H1 (cell line): ENCODE data around the gene CYP4A22. TPM values are rescaled to one million over a fixed set of nuclear protein-coding genes. Genes with fewer than 3 reads are reported as not detected.

ENCODE experiments used
- CTCF ChIA-PET: fragments of 300-600 bp; sonication (Branson Sonifier 250); formaldehyde crosslinking; loops from one replicate; lab custom pipeline; 2021; ENCODE audit not compliant: partially characterized antibody; lab: Charles Lee
- POLR2A ChIA-PET: fragments of 300-600 bp; sonication (Branson Sonifier 250); formaldehyde crosslinking; loops from one replicate; lab custom pipeline; 2021; ENCODE audit warnings: inconsistent platforms; ENCODE audit not compliant: partially characterized antibody; lab: Charles Lee
- DNase-seq, 2 experiments: peaks; one replicate each; pipeline versions ENCODE4 v3.0.0 to v3.0.0-alpha.2; 2010 to 2022; ENCODE audit warnings: low spot score in 2 of 2, low read depth in 1 of 2, mixed read lengths in 1 of 2
- FAIRE-seq: peaks from 2 replicates; lab custom pipeline; 2011; peaks lifted over from hg19 to GRCh38; lab: Jason Lieb, UNC
- H2AFZ ChIP-seq: 2 replicates; pipeline ENCODE4 v1.8.1; 2012; ENCODE audit warnings: low read length, inconsistent platforms
- H2AK5ac ChIP-seq: 2 replicates; pipeline ENCODE4 v1.6.1; 2013; ENCODE audit warnings: low read depth, low read length
- H2BK120ac ChIP-seq: replicated peaks from 2 replicates; pipeline ENCODE3; 2013; ENCODE audit warnings: low read depth, low read length, inconsistent platforms
- H2BK12ac ChIP-seq: 2 replicates; pipeline ENCODE4 v1.6.1; 2013; ENCODE audit warnings: low read depth, low read length
- H2BK15ac ChIP-seq: 2 replicates; pipeline ENCODE4 v1.6.1; 2013; ENCODE audit warnings: low read length
- H2BK20ac ChIP-seq: 2 replicates; pipeline ENCODE4 v1.6.1; 2013; ENCODE audit warnings: low read length
- H2BK5ac ChIP-seq: 2 replicates; pipeline ENCODE4 v1.6.1; 2013; ENCODE audit warnings: low read depth, low read length
- H3K14ac ChIP-seq: 2 replicates; pipeline ENCODE4 v1.6.1; 2013; ENCODE audit warnings: inconsistent platforms; ENCODE audit not compliant: insufficient read length
- H3K18ac ChIP-seq: 2 replicates; pipeline ENCODE4 v1.6.1; 2013; ENCODE audit warnings: low read length; ENCODE audit errors: extremely low read depth
- H3K23ac ChIP-seq: 2 replicates; pipeline ENCODE4 v1.6.1; 2013; ENCODE audit warnings: inconsistent platforms; ENCODE audit not compliant: insufficient read length
- H3K23me2 ChIP-seq: 2 replicates; pipeline ENCODE4 v1.6.1; 2013; ENCODE audit warnings: low read depth, low read length
- H3K27ac ChIP-seq: 2 replicates; pipeline ENCODE4 v1.6.1; 2011; ENCODE audit warnings: low read depth, low read length, inconsistent platforms
- H3K27me3 ChIP-seq, 4 experiments: replicated peaks in 1 of 4; 1 replicate in 1 of 4; 2 replicates in 3 of 4; pipeline versions ENCODE4 v1.6.1 to v1.8.1; 2011 to 2013; ENCODE audit warnings: low read length in 3 of 4, mild to moderate bottlenecking in 3 of 4, inconsistent platforms in 2 of 4, mixed read lengths in 2 of 4, moderate library complexity in 1 of 4; ENCODE audit not compliant: control insufficient read depth in 3 of 4, insufficient read depth in 3 of 4; ENCODE audit errors: extremely low read depth in 1 of 4
- H3K36me3 ChIP-seq, 4 experiments: 2 replicates each; pipeline versions ENCODE4 v1.6.1 to v1.8.1; 2011 to 2013; ENCODE audit warnings: mild to moderate bottlenecking in 4 of 4, low read length in 3 of 4, moderate library complexity in 2 of 4, control low read depth in 1 of 4, inconsistent platforms in 1 of 4; ENCODE audit not compliant: insufficient read depth in 4 of 4, control insufficient read depth in 2 of 4
- H3K4ac ChIP-seq: replicated peaks from 2 replicates; pipeline ENCODE3; 2013; ENCODE audit warnings: low read length, low read depth, mixed read lengths, inconsistent platforms; ENCODE audit not compliant: insufficient read length
- H3K4me1 ChIP-seq, 4 experiments: replicated peaks in 1 of 4; 1 replicate in 1 of 4; 2 replicates in 3 of 4; pipeline versions ENCODE4 v1.6.1 to v1.8.1; 2011 to 2013; ENCODE audit warnings: low read length in 3 of 4, inconsistent platforms in 2 of 4, mixed read lengths in 1 of 4; ENCODE audit not compliant: insufficient read depth in 4 of 4, control insufficient read depth in 3 of 4
- H3K4me2 ChIP-seq, 2 experiments: 2 replicates each; pipeline versions ENCODE4 v1.6.1 to v1.8.1; 2011 to 2013; ENCODE audit warnings: low read depth in 2 of 2, low read length in 2 of 2, control low read depth in 1 of 2, inconsistent platforms in 1 of 2, mild to moderate bottlenecking in 1 of 2; ENCODE audit not compliant: insufficient read depth in 1 of 2
- H3K4me3 ChIP-seq, 4 experiments: fragments of 200-600, 300-600 bp in 1 of 4; sonication (generic), shearing (Covaris generic), sonication (Bioruptor Twin) in 1 of 4; 2 replicates each; pipeline versions ENCODE4 v1.5.1 to v1.8.1; 2011 to 2016; ENCODE audit warnings: low read length in 4 of 4, low read depth in 3 of 4, control low read depth in 2 of 4, inconsistent platforms in 2 of 4, mild to moderate bottlenecking in 2 of 4, mixed read lengths in 1 of 4, moderate library complexity in 1 of 4; ENCODE audit not compliant: insufficient read depth in 2 of 4; ENCODE audit errors: extremely low read depth in 1 of 4
- H3K56ac ChIP-seq: replicated peaks from 2 replicates; pipeline ENCODE3; 2013; ENCODE audit warnings: low read depth, mild to moderate bottlenecking, mixed read lengths, low read length, inconsistent platforms; ENCODE audit not compliant: insufficient read length
- H3K79me1 ChIP-seq: 2 replicates; pipeline ENCODE4 v1.6.1; 2013; ENCODE audit warnings: low read depth, low read length, control low read depth
- H3K79me2 ChIP-seq, 2 experiments: 2 replicates each; pipeline versions ENCODE4 v1.6.1 to v1.8.1; 2012 to 2013; ENCODE audit warnings: low read length in 2 of 2, mild to moderate bottlenecking in 2 of 2, inconsistent platforms in 1 of 2; ENCODE audit not compliant: insufficient read depth in 2 of 2, control insufficient read depth in 1 of 2
- H3K9ac ChIP-seq, 4 experiments: replicated peaks in 1 of 4; 1 replicate in 1 of 4; 2 replicates in 3 of 4; pipeline versions ENCODE4 v1.6.1 to v1.8.1; 2011 to 2013; ENCODE audit warnings: low read depth in 3 of 4, low read length in 3 of 4, control low read depth in 2 of 4, mild to moderate bottlenecking in 2 of 4, moderate library complexity in 2 of 4, inconsistent platforms in 1 of 4; ENCODE audit errors: extremely low read depth in 1 of 4
- H3K9me3 ChIP-seq, 2 experiments: 2 replicates each; pipeline versions ENCODE4 v1.6.1 to v1.8.1; 2012 to 2013; ENCODE audit warnings: mild to moderate bottlenecking in 2 of 2, moderate library complexity in 2 of 2, control low read depth in 1 of 2, inconsistent platforms in 1 of 2, low read depth in 1 of 2, low read length in 1 of 2, mixed read lengths in 1 of 2; ENCODE audit not compliant: insufficient read depth in 2 of 2
- H4K20me1 ChIP-seq, 2 experiments: replicated peaks in 1 of 2; 2 replicates each; pipeline versions ENCODE3 to v1.8.1; 2011 to 2013; ENCODE audit warnings: inconsistent platforms in 2 of 2, low read length in 2 of 2, mild to moderate bottlenecking in 1 of 2; ENCODE audit not compliant: insufficient read depth in 2 of 2, control insufficient read depth in 1 of 2
- H4K5ac ChIP-seq: 2 replicates; pipeline ENCODE4 v1.6.1; 2013; ENCODE audit warnings: low read length, low read depth, mixed read lengths, inconsistent platforms; ENCODE audit not compliant: insufficient read length
- H4K8ac ChIP-seq: 2 replicates; pipeline ENCODE4 v1.8.0; 2013; ENCODE audit warnings: mild to moderate bottlenecking, moderate library complexity, low read length, inconsistent platforms; ENCODE audit not compliant: insufficient read depth; ENCODE audit errors: extremely low read depth
- H4K91ac ChIP-seq: replicated peaks from 2 replicates; pipeline ENCODE3; 2013; ENCODE audit warnings: low read length, mixed read lengths, inconsistent platforms; ENCODE audit not compliant: insufficient read length
- CTCF ChIP-seq, 3 experiments: IDR thresholded peaks; 1 replicate in 2 of 3; 2 replicates in 1 of 3; pipeline versions ENCODE4 v1.5.1 to v1.6.1; 2011; ENCODE audit warnings: low read length in 3 of 3, mild to moderate bottlenecking in 3 of 3, inconsistent platforms in 2 of 3, low read depth in 1 of 3, moderate library complexity in 1 of 3; ENCODE audit not compliant: insufficient read depth in 1 of 3; ENCODE audit errors: control extremely low read depth in 1 of 3
- RAD21 ChIP-seq, 2 experiments: IDR thresholded peaks in 1 of 2; conservative IDR thresholded peaks in 1 of 2; 2 replicates each; pipeline ENCODE4 v1.6.1; 2011; ENCODE audit warnings: low read depth in 2 of 2, low read length in 2 of 2, improper control_type of control experiment in 1 of 2, inconsistent platforms in 1 of 2, mild to moderate bottlenecking in 1 of 2, moderate library complexity in 1 of 2
- RNF2 ChIP-seq: fragments of 200-900, 300-1000 bp; sonication (generic); IDR thresholded peaks from 2 replicates; pipeline ENCODE4 v1.7.1; 2016; ENCODE audit warnings: borderline replicate concordance, low read depth, mild to moderate bottlenecking, antibody characterized with exemption, low read length; ENCODE audit not compliant: poor library complexity, severe bottlenecking; ENCODE audit errors: missing control alignments
- WGBS, 2 experiments: shearing (Covaris generic) in 1 of 2; methylation state at CpG; one replicate each; pipeline versions ENCODE4 v1.1.6 to v1.1.7; 2013 to 2015; ENCODE audit warnings: low lambda C conversion rate in 2 of 2, mixed read lengths in 2 of 2, inconsistent platforms in 1 of 2, low coverage in 1 of 2, missing lambda C conversion rate in 1 of 2; ENCODE audit not compliant: insufficient replicate concordance in 2 of 2, insufficient coverage in 1 of 2, insufficient read length in 1 of 2; ENCODE audit errors: extremely low coverage in 1 of 2, missing lambda C conversion rate in 1 of 2; 5-methylcytosine and 5-hydroxymethylcytosine counted together
- polyA plus RNA-seq, 7 experiments: library from polyadenylated mRNA; depleted of rRNA in 3 of 7; stranded (reverse) in 5 of 7; unstranded in 2 of 7; fragments of >200 nt in 5 of 7; fragments of 200-250 nt in 2 of 7; gene quantifications; 1 replicate in 5 of 7; 2 replicates in 1 of 7; 4 replicates in 1 of 7; pipeline versions ENCODE4 v1.2.1 to v1.2.3, GENCODE V29; 2011 to 2013; ENCODE audit warnings: missing spikeins in 2 of 7, mixed read lengths in 2 of 7
- total RNA-seq: library from RNA; stranded (reverse); fragmentation: NEBNext Ultra II Directional; extraction: Animal tissue kit (Norgen Biotek cat#: 25700); gene quantifications from 2 replicates; pipeline ENCODE4 v1.2.1, GENCODE V29; 2021

The CYP4A22 gene
- total and polyA plus RNA-seq, 2 of the 8 experiments (the other 6 are each of a cell fraction or from before 2014, with no cell fraction given): not detected

GRCh38 chr1:47104816-47105215 is 32.4 kb upstream of the CYP4A22 start:
- H2AFZ ChIP-seq: no peak overlapping the region
- no peaks in the 10 kb centered on the region for H3K23me2 ChIP-seq
- no peak overlapping the region for H4K91ac ChIP-seq
- no peak overlapping the region for H3K4ac ChIP-seq
- CTCF ChIA-PET: interaction anchor here (0.6 to 1.8 kb wide), 4 partner anchors 69 to 429 kb away, joined by 3 read pairs; no protein-coding TSS in a partner anchor
- H3K4me3 ChIP-seq: no peak overlapping the region
- no peaks in the 10 kb centered on the region for H3K36me3 ChIP-seq
- no peak overlapping the region for H2BK5ac ChIP-seq
- H3K4me2 ChIP-seq: no peak overlapping the region
- H3K18ac ChIP-seq: no peak overlapping the region
- H3K79me2 ChIP-seq: no peaks in the 10 kb centered on the region
- no peak overlapping the region for H3K23ac ChIP-seq
- H3K27ac ChIP-seq: no peak overlapping the region
- H4K8ac ChIP-seq: no peak overlapping the region
- H4K20me1 ChIP-seq: no peaks in the 10 kb centered on the region
- no peak overlapping the region for H2AK5ac ChIP-seq
- no peak overlapping the region for H2BK120ac ChIP-seq
- TF ChIP-seq RNF2 (no peak), CTCF (IDR thresholded peaks at IDR 0.05; ENCODE audit: control extremely low read depth in 1 of 3, insufficient read depth in 1 of 3, low read depth in 1 of 3, low read length in 3 of 3) (peak in 1 of 3 experiments; percentile 17; a peak in 1 of 4 replicates), RAD21 (IDR thresholded peaks at IDR 0.05 in 1 of 2, conservative IDR thresholded peaks at IDR 0.05 in 1 of 2; ENCODE audit: low read depth in 2 of 2, low read length in 2 of 2) (peak in 1 of 2 experiments; percentile 5; a peak in 1 of 4 replicates)
- H4K5ac ChIP-seq: no peak overlapping the region
- no peak overlapping the region for H2BK12ac ChIP-seq
- POLR2A ChIA-PET: no interaction called here
- no peaks in the 10 kb centered on the region for H3K79me1 ChIP-seq
- FAIRE-seq (no peak), DNase-seq (no peak)
- no peaks in the 10 kb centered on the region for H3K27me3 ChIP-seq
- H3K9ac ChIP-seq: no peak overlapping the region
- no peak overlapping the region for H3K56ac ChIP-seq
- H2BK20ac ChIP-seq: no peak overlapping the region
- H3K14ac ChIP-seq: no peak overlapping the region
- H3K4me1 ChIP-seq: peaks cover 0 to 2% (median 0%) of the 10 kb centered on the region in 4 experiments; a peak in 1 of 7 replicates
- no peak overlapping the region for H2BK15ac ChIP-seq
- no peaks in the 10 kb centered on the region for H3K9me3 ChIP-seq
- 92% methylated on average over 3 of the region's 3 CpGs; no CpG with 5 or more reads in 1 of the 2 experiments for WGBS, 2 experiments
